H9 (cell line): ENCODE results near the gene MYH7. TPM values are rescaled to one million over a fixed set of nuclear protein-coding genes. Genes with fewer than 3 reads are reported as not detected.

ENCODE experiments used
- DNase-seq: peaks from one replicate; pipeline ENCODE4 v3.0.0-alpha.2; 2017
- H2AFZ ChIP-seq: one replicate; pipeline ENCODE4 v1.6.1; 2013; ENCODE audit warnings: mild to moderate bottlenecking, low read length, control low read depth, moderate library complexity
- H2AK5ac ChIP-seq: 2 replicates; pipeline ENCODE4 v1.6.1; 2013; ENCODE audit warnings: low read length, control low read depth, mixed read lengths; ENCODE audit not compliant: insufficient read length
- H2BK120ac ChIP-seq: one replicate; pipeline ENCODE4 v1.6.1; 2013; ENCODE audit warnings: low read depth, mild to moderate bottlenecking, low read length, control low read depth, inconsistent platforms; ENCODE audit not compliant: poor library complexity, severe bottlenecking
- H2BK12ac ChIP-seq: 2 replicates; pipeline ENCODE4 v1.6.1; 2013; ENCODE audit warnings: low read length, control low read depth, mixed read lengths, low read depth; ENCODE audit not compliant: insufficient read length
- H2BK15ac ChIP-seq: 2 replicates; pipeline ENCODE4 v1.6.1; 2013; ENCODE audit warnings: low read depth, low read length, control low read depth
- H2BK20ac ChIP-seq: one replicate; pipeline ENCODE4 v1.6.1; 2013; ENCODE audit warnings: low read depth, mild to moderate bottlenecking, low read length, control low read depth, inconsistent platforms; ENCODE audit not compliant: poor library complexity, severe bottlenecking
- H2BK5ac ChIP-seq: 2 replicates; pipeline ENCODE4 v1.6.1; 2013; ENCODE audit warnings: low read length, control low read depth, mixed read lengths; ENCODE audit not compliant: insufficient read length
- H3K14ac ChIP-seq: 2 replicates; pipeline ENCODE4 v1.6.1; 2013; ENCODE audit warnings: low read length, control low read depth; ENCODE audit not compliant: insufficient read depth
- H3K18ac ChIP-seq: 2 replicates; pipeline ENCODE4 v1.6.1; 2013; ENCODE audit warnings: low read depth, mild to moderate bottlenecking, mixed read lengths, low read length, control low read depth; ENCODE audit not compliant: insufficient read length
- H3K23ac ChIP-seq: 2 replicates; pipeline ENCODE4 v1.6.1; 2013; ENCODE audit warnings: low read length, control low read depth, mixed read lengths, low read depth; ENCODE audit not compliant: insufficient read length
- H3K23me2 ChIP-seq: 2 replicates; pipeline ENCODE4 v1.6.1; 2013; ENCODE audit warnings: low read depth, mild to moderate bottlenecking, mixed read lengths, low read length, control low read depth; ENCODE audit not compliant: insufficient read length, poor library complexity, severe bottlenecking
- H3K27ac ChIP-seq: 2 replicates; pipeline ENCODE4 v1.5.1; 2013; ENCODE audit warnings: low read length, control low read depth, mixed read lengths, low read depth; ENCODE audit not compliant: insufficient read length
- H3K27me3 ChIP-seq: 2 replicates; pipeline ENCODE4 v1.6.1; 2013; ENCODE audit warnings: low read length, control low read depth, inconsistent platforms; ENCODE audit not compliant: insufficient read depth
- H3K4ac ChIP-seq: 2 replicates; pipeline ENCODE4 v1.6.1; 2013; ENCODE audit warnings: low read depth, mild to moderate bottlenecking, control low read depth, inconsistent platforms, low read length, moderate library complexity
- H3K4me1 ChIP-seq: 2 replicates; pipeline ENCODE4 v1.6.1; 2013; ENCODE audit warnings: low read length, control low read depth, inconsistent platforms; ENCODE audit not compliant: insufficient read depth
- H3K4me2 ChIP-seq: 2 replicates; pipeline ENCODE4 v1.6.1; 2013; ENCODE audit warnings: low read length, control low read depth, mixed read lengths; ENCODE audit not compliant: insufficient read length, insufficient read depth
- H3K56ac ChIP-seq: 2 replicates; pipeline ENCODE4 v1.6.1; 2013; ENCODE audit warnings: low read depth, mild to moderate bottlenecking, mixed read lengths, low read length, control low read depth; ENCODE audit not compliant: insufficient read length
- H3K79me1 ChIP-seq: 2 replicates; pipeline ENCODE4 v1.6.1; 2013; ENCODE audit warnings: low read depth, mild to moderate bottlenecking, moderate library complexity, low read length, control low read depth, inconsistent platforms; ENCODE audit not compliant: insufficient read depth, poor library complexity, severe bottlenecking
- H3K79me2 ChIP-seq: 2 replicates; pipeline ENCODE4 v1.6.1; 2013; ENCODE audit warnings: low read length, control low read depth, inconsistent platforms; ENCODE audit not compliant: insufficient read depth
- H3K9ac ChIP-seq: 2 replicates; pipeline ENCODE4 v1.6.1; 2013; ENCODE audit warnings: low read length, control low read depth, mixed read lengths; ENCODE audit not compliant: insufficient read length; ENCODE audit errors: extremely low read depth
- H3K9me3 ChIP-seq: one replicate; pipeline ENCODE4 v1.6.1; 2013; ENCODE audit warnings: low read depth, low read length, inconsistent platforms; ENCODE audit not compliant: control insufficient read depth
- H3T11ph ChIP-seq: one replicate; pipeline ENCODE4 v1.6.1; 2013; ENCODE audit warnings: mild to moderate bottlenecking, low read length, control low read depth, inconsistent platforms
- H4K20me1 ChIP-seq: one replicate; pipeline ENCODE4 v1.6.1; 2013; ENCODE audit not compliant: control insufficient read depth, insufficient read length, insufficient read depth
- H4K5ac ChIP-seq: 2 replicates; pipeline ENCODE4 v1.6.1; 2013; ENCODE audit warnings: low read depth, mild to moderate bottlenecking, mixed read lengths, low read length, control low read depth; ENCODE audit not compliant: insufficient read length
- H4K8ac ChIP-seq: replicated peaks from 2 replicates; pipeline ENCODE4 v1.6.1; 2013; ENCODE audit warnings: low read length, control low read depth, mixed read lengths, low read depth; ENCODE audit not compliant: insufficient read length
- H4K91ac ChIP-seq: 2 replicates; pipeline ENCODE4 v1.6.1; 2013; ENCODE audit warnings: low read depth, mild to moderate bottlenecking, moderate library complexity, mixed read lengths, low read length, control low read depth; ENCODE audit not compliant: insufficient read length
- H3K27ac Mint-ChIP-seq, 3 experiments: 2 replicates in 2 of 3; 3 replicates in 1 of 3; pipeline ENCODE4 v1.8.0; 2020 to 2021; ENCODE audit warnings: mixed read lengths in 3 of 3, mild to moderate bottlenecking in 1 of 3, moderate library complexity in 1 of 3
- H3K27me3 Mint-ChIP-seq: 2 replicates; pipeline ENCODE4 v1.8.0; 2021; ENCODE audit warnings: low read depth, mild to moderate bottlenecking, moderate library complexity, mixed read lengths
- H3K36me3 Mint-ChIP-seq, 3 experiments: 2 replicates in 2 of 3; 3 replicates in 1 of 3; pipeline ENCODE4 v1.8.0; 2020 to 2021; ENCODE audit warnings: low read depth in 3 of 3, mixed read lengths in 3 of 3; ENCODE audit not compliant: insufficient read depth in 1 of 3
- H3K4me1 Mint-ChIP-seq, 2 experiments: 2 replicates each; pipeline ENCODE4 v1.8.0; 2020; ENCODE audit warnings: mixed read lengths in 2 of 2
- H3K4me3 Mint-ChIP-seq, 2 experiments: 2 replicates in 1 of 2; 3 replicates in 1 of 2; pipeline ENCODE4 v1.8.0; 2020 to 2021; ENCODE audit warnings: mild to moderate bottlenecking in 2 of 2, mixed read lengths in 2 of 2, moderate library complexity in 1 of 2
- H3K9me3 Mint-ChIP-seq, 2 experiments: 2 replicates in 1 of 2; 3 replicates in 1 of 2; pipeline ENCODE4 v1.8.0; 2020; ENCODE audit warnings: mild to moderate bottlenecking in 2 of 2, mixed read lengths in 2 of 2, moderate library complexity in 1 of 2
- CTCF ChIP-seq: fragments of 200-600 bp; sonication (generic); conservative IDR thresholded peaks from 3 replicates; pipeline ENCODE4 v1.8.0; 2021; ENCODE audit warnings: antibody characterized with exemption, mild to moderate bottlenecking
- WGBS: extraction: QIAGEN DNeasy Blood & Tissue Kit; methylation state at CpG from one replicate; pipeline ENCODE4 v1.1.7; 2013; ENCODE audit warnings: missing lambda C conversion rate, low lambda C conversion rate, mixed read lengths; ENCODE audit not compliant: insufficient read length; ENCODE audit errors: extremely low coverage; 5-methylcytosine and 5-hydroxymethylcytosine counted together
- total RNA-seq: library from RNA; stranded (reverse); gene quantifications from 2 replicates; pipeline ENCODE4 v1.2.1, GENCODE V29; 2021

The MYH7 gene
- total RNA-seq, 1 experiment from 2014 or later = not detected

GRCh38 chr14:23430723-23431085 is 4.8 kb downstream of the MYH7 start:
- Histone ChIP-seq H3K14ac (no peak overlapping the region), H3T11ph (no peak overlapping the region), H2BK12ac (no peak overlapping the region), H4K20me1 (no peaks in the 10 kb centered on the region), H3K23ac (no peak overlapping the region), H3K9ac (no peak overlapping the region), H2AK5ac (no peak overlapping the region), H4K91ac (no peak overlapping the region), H2BK20ac (no peak overlapping the region), H3K9me3 (no peaks in the 10 kb centered on the region), H2BK15ac (no peak overlapping the region), H3K23me2 (peaks cover 2% of the 10 kb centered on the region), H3K27ac (no peak overlapping the region), H3K27me3 (no peaks in the 10 kb centered on the region), H4K5ac (no peak overlapping the region), H3K56ac (no peak overlapping the region), H2AFZ (no peak overlapping the region), H3K4ac (no peak overlapping the region), H3K18ac (no peak overlapping the region), H3K4me2 (no peak overlapping the region), H3K4me1 (no peaks in the 10 kb centered on the region; the same call in 1 of the 2 replicates), H3K79me1 (no peaks in the 10 kb centered on the region), H2BK5ac (no peak overlapping the region), H4K8ac (no peak overlapping the region), H3K79me2 (no peaks in the 10 kb centered on the region), H2BK120ac (no peak overlapping the region)
- Mint-ChIP-seq H3K36me3 (no peaks in the 10 kb centered on the region), H3K27ac (0 out of 7 replicates have a peak overlapping the region, but pooled peaks of 1 of the 3 experiments have one; percentile 27), H3K4me1 (peaks cover 18 to 19% of the 10 kb centered on the region in 2 experiments), H3K4me3 (no peak overlapping the region), H3K9me3 (no peaks in the 10 kb centered on the region; a peak in 1 of 5 replicates), H3K27me3 (peaks cover 56% of the 10 kb centered on the region)
- no peak for DNase-seq
- no CpG with 5 or more reads among the region's 2 CpGs for WGBS
- TF ChIP-seq CTCF = no peak
